NCI-H446 treated with DMSO at 0.1 percent for 48 hours (cell line): ENCODE measurements around the gene SCAMP4.

Experiments
- DNase-seq: peaks from one replicate; lab custom pipeline; 2025; lab: John Stamatoyannopoulos, UW

SCAMP4 gene

DNA sequence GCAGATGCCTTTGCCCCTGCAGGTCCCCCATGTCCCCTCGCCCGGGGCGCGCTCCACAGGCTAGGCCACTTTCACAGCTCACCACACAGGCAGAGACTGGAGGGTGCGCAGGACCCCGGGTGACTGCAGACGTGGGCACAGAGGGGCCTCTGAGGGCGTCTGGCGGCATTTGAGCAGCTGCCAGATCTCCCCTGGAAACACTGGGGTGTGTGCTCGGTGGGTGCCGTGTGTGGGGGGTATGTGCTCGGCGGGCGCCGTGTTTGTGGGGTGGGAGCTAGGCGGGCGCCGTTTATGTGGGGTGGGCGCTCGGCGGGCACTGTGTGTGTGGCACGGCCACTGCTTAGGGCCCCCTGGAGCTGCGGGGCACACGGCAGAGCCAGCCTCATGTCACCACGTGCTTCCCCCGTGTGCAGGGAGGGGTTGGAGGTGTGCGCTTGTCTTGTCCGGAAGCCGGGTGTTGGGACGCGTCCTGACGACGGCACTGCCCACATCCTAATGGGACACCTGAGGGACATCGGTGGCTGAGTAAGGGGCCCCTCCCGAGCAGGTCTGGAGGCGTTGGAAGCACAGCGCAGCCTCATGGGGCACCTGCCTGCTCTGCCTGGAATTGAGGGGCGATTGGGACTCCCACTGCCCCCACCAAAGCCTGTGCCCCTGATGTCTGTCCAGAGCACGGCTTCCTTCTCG is 52.5 kb downstream of the SCAMP4 start:
- no peak for DNase-seq

- no peak for DNase-seq
Observed at GRCh38 chr19:1959928-1960589, 54.9 kb downstream of the SCAMP4 start.

DNA sequence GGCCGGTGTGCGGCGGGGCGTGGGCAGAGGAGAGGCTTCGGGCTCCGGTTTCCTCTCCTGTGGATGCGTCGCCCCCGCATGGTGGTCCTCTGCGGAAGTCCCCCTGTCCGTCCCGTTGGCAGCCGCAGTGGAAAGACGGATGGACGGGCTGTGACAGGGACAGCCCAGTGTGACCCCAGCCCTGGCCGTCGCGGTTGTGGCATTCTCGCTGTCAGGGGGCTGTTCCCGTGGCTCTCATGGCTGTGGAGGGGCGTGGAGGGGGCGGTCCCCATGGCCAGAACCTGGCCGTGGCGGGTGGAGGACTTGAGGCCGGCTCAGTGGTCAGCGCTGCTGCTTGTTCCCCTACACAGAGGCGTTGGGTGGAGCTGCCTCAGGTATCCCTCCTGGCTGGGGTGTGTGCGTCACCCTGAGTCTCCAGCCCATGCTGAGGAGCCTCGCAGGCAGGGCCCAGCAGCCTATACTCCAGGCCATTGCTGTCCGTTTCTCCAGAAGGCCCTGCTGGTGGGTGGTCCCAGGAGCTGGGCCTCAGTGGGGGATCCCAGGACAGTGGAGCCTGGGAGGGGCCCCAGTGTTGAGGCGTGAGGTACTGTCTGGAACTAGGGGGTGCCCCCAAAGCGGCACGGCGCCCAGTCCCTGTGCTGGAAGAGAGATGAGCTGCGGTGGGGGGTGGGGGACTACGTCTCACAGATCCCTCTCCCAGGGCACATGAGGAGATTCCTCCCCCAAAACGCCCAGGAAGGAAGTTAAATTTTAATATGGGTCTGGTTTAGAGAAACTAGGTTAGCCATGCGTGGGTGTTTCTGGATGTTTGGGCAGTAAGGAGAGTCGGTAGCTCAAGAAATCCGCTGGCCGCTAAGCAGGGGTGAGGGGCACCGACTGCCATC is 56.0 kb downstream of the SCAMP4 start:
- no peak for DNase-seq

- no peak for DNase-seq
Observed at GRCh38 chr19:1962674-1963073, 57.5 kb downstream of the SCAMP4 start.

DNA sequence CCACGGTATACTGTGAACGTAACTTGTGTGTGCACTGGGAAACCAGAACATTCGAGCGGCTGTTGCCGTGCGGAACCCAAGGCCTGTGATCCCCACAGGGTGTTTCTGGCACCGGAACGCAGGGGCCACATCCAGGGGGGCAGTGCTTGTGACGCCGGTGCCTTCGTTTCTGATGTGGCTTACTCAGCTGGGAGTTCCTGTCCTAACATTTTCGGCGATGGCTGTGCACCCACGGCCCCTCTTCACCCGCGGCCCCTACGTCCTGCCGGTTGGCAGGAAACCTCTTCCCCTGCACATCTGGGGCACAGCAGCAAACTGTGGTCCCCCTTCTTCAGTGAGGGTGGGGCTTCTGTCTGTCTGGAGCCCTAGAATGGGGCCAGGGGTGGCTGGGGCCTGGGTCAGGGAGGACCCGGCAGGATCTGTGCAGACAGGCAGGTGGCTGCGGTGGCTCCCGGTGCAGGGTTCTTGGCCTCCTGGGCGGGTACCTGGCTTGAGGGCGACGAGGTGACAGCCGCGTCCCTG is 61.9 kb downstream of the SCAMP4 start:
- DNase-seq: no peak

DNA sequence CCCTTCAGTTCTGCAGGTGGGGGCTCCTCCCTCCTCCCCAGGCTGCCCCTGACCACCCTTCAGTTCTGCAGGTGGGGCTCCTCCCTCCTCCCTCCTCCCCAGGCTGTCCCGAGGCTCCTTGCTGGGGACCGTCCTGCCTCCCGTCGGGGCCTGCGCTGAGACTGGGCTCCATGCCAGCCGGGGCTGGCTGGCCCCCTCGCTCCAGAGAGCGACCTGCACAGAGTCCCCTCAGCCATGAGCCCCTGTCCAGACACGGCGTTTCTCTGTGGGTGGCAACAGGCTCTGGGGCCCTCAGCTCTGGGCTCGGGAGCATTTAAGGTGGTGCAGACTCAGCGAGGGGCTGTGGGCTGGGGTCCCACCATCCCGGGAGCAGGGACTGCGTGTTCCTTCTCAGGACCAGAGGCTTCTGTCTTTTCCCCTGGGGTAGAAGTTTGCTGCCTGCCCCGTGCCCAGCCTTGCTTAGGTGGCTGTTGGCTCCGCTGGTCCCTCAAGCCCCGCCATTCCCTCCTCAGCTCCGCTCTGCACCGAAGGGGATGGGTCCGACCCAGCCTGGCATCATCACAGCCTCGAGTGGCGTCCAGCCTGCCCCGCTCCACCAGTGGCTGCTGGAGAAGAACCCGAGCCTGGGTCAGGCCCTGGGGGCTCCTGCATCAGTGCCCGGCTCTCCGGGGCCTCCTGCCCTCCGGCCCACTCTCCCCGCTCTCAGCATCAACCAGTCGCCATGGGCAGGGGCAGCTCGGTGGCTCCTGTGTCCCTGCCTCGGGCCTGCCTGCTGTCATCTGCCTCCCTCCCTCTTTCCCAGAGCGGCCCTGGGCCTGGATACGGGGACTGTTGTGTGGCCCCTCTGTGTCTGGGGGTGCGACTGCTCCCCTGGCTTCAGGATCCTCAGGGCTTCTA is 63.3 kb downstream of the SCAMP4 start:
- no peak for DNase-seq

GRCh38 chr19:1969176-1970002 is 64.2 kb downstream of the SCAMP4 start:
- DNase-seq: no peak

- DNase-seq: no peak
Observed at GRCh38 chr19:1970003-1970805, 65.0 kb downstream of the SCAMP4 start.

GRCh38 chr19:1970806-1971502 is 65.8 kb downstream of the SCAMP4 start:
- DNase-seq: no peak

DNA sequence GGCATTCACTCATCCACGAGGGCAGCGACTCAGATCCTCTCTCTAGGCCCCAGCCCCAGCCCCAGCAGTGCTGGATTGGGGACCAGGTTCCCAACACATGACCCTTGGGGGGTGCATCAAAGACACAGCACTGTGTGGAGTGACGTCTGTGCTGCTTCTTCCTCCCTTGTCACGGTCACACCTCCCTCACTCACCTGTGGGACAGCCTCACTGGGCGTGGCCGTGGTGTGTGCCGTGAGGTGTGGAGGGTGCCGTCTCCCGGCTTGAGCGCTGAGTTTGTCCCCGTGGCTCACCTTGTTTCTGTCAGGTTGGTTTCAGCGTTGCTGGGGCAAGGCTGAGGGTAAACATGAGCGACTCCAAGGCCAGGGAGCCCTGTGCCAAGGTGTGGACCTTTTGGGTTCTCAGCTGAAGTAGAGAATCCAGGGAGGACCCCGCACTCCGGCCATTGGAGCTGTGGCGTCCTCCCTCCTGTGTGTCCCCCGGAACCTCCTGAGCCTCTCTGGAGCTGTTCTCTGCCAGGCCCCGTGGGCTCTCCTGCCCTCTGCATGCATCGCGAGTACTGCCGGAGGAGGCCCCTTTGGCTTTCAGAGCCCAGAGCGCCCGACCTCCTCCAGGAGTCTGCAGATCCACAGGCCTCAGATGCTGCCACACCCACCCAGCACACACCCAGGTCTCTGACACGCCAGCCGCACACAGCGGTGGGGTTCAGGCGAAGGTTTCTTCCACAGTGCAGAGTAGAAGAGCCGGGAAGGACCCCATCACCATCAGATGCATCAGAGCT is 69.4 kb downstream of the SCAMP4 start:
- no peak for DNase-seq

DNA sequence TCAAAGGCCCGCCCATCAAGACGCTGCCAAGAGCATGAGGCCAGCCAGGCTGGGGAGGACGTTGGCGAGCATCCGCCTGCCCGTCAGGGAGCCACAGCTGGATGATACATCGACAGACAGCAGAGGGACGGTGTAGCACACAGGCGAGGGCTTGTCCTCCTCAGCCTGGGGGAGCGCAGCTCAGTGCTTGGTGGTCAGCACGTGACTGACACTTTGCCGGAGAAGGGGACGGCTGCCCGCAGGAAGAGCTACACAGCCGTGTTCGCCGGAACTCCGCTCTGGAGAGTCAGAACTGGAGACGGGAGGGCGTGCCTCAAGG is 69.9 kb downstream of the SCAMP4 start:
- no peak for DNase-seq
